HG03378 (cell line): Measurements from ENCODE around the gene PPM1L.

Experiments
- ATAC-seq: cut with Tn5 transposase; IDR thresholded peaks from one replicate; pipeline ENCODE4 v1.9.1; 2021; ENCODE audit warnings: mild to moderate bottlenecking, moderate library complexity; ENCODE audit not compliant: unreplicated experiment

Gene PPM1L

DNA sequence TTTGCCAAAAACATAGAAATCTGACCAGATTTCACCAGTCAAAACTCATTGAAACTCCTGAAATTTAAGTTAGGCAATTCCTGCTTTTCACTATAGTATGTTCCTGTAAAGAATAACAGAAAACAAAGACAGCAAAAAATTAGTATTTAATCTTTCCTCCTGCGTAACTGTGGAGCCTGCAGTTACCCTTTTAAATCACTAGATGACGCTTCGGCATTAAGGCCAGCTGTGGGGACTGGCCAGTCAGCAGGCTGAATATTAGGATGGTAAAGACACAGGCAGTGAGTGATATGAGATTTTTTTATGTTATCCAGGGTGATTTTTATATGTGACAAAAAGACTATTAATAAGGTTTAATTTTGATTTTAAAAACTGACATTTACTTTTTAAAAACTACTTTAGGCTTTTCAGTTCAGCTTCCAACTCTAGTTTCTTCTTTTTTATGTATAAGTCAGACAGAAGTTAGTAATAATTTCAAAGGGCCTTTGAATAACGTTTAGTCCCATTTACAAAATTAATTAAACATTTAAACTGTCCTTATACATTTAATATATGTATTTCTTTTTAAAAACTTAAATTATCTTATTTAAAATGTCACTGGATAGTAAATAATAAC is 165.1 kb downstream of the PPM1L start:
- ATAC-seq = peak; percentile 57

DNA sequence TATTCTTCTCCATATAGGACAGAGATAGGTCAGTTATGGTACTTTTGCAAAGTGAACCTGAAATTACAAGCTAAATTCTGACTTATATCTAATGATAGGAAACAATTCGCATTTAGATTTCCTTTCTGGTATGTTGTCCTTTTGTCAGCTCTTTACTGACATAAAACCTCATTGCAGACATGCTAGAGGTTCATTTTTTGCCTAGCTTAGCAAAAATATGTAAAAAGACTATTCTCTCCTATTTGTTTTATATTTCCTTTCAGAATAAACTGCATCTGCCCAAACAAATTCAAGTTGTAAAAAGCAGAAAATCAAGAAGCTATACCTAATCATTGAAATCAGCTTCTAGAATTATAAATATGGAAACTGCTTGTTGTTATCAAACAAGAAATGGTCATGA is 168.7 kb downstream of the PPM1L start:
- ATAC-seq = no peak

- ATAC-seq = no peak
Measured at GRCh38 chr3:160927620-160928019, 171.6 kb downstream of the PPM1L start.

GRCh38 chr3:160928183-160928726 is 172.2 kb downstream of the PPM1L start:
- no peak for ATAC-seq

DNA sequence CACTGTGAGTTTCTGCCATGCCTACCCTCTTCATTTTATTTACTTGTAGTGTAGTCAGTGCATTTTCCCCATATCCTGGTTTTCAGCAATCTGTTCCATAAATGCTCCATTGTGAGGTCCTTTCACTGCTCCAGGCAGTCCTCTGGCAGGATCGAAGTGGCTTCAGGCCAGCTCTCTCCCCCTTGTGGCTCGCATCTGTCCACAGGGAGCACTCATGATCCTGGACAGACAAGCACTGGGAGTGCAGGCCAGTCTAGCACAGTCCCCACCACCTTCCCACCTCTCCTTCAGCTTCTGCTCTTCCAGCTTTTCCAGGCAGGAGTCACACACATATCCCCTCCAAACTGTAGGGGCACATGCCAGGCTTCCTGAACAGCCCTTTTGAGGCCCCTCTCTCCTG is 173.6 kb downstream of the PPM1L start:
- ATAC-seq = no peak

DNA sequence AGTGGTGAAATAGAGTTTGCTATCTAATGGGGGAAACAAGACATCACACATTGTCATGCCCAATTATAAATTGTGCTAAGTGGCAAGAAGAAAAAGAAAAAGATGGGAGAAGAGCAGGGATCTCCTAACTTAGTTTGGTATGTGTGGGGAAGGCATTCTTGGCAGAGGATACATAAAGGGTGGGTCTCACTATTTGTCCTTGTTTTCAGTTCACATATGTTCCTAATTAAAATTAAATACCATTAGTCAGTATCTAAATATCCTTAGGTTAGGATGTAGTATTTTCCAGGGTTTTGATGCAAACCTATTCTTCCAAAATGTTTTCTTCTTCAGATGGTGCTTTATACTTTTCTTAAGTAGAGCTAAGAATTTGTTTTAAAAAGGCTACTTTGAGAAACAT is 175.4 kb downstream of the PPM1L start:
- ATAC-seq = no peak

- ATAC-seq = no peak
Measured at GRCh38 chr3:160935413-160936095, 179.5 kb downstream of the PPM1L start.

- ATAC-seq = peak; percentile 98
Measured at GRCh38 chr3:160941885-160942494, 186.0 kb downstream of the PPM1L start.

- ATAC-seq = no peak
Measured at GRCh38 chr3:160943996-160944395, 188.0 kb downstream of the PPM1L start.

- ATAC-seq = no peak
Measured at GRCh38 chr3:160945336-160945735, 189.3 kb downstream of the PPM1L start.

DNA sequence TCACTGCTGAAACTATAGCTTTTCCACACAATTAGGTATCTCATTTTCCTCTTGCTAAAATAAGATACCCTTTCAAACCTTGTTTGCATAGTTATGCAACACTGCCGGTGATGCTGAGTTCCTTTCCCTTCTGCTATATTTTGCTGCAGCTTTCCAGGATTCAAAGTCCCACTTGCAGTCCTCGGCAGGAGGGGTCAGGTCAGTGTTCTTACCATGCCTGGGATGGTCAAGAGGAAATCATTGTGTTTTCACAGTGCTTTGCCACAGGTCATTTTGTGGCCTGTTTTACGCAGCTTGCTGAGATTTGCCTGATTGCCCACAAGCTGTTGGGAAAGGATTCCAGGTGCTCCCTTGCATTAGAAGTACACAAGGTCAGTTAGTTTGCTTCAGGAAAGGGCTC is 192.2 kb downstream of the PPM1L start:
- no peak for ATAC-seq

- no peak for ATAC-seq
Measured at GRCh38 chr3:160949460-160949859, 193.4 kb downstream of the PPM1L start.

GRCh38 chr3:160950542-160950941 is 194.5 kb downstream of the PPM1L start:
- no peak for ATAC-seq

DNA sequence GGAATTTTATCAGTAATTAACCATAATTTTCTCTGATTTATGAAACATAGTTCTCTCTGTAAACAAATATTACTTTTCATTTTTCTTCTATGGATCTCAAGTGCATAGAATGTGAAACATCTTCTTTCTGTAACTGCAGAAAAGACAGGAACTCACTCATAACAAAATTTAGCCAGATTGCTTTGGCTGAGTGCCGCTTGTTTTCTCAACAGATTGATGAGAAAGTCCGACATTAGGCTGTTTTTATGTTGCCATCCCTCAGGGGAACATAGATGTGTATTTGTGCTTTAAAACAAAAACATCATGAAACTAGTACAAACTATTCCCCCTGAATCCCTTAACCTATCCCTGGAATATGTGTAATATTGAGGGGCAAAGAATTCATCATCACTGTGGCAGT is 194.9 kb downstream of the PPM1L start:
- ATAC-seq = no peak

- no peak for ATAC-seq
Measured at GRCh38 chr3:160951642-160952487, 195.8 kb downstream of the PPM1L start.

- ATAC-seq = no peak
Measured at GRCh38 chr3:160953686-160954085, 197.7 kb downstream of the PPM1L start.

DNA sequence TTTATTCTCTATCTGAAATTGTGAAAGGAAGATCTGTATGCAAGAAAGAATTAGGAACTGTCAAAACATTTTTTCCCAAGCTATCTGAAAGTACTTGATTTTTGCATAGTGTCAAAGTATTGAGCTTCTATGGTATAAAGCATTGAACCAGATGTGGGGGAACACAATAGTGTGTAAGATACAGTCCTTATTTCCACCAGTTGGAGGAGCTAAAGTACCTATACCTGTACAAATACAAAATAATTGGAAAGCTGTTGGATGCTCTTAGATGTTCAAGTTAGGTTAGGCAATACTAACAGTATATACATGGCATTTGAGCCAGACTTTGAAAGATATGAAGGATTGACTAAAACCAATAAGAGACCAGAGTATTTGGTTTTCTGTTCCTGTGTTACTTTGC is 200.8 kb downstream of the PPM1L start:
- ATAC-seq = peak; percentile 93

DNA sequence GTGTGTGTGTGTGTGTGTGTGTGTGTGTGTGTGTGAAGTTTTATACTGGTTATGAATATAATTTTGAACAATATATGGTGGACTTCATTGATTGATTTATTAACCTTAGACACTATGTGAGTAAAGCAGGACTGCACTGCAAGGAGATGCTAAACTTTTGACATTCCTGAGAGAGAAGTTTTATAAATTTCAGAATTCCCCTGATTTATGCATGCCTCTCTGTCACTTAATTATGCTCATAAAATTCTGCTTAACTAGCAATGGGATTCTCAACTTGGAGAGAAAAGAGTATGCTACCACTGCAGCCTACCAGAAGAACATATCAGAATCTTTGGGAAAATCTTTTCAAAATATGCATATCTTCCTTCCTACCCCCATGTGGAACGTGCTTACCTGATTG is 204.5 kb downstream of the PPM1L start:
- no peak for ATAC-seq

DNA sequence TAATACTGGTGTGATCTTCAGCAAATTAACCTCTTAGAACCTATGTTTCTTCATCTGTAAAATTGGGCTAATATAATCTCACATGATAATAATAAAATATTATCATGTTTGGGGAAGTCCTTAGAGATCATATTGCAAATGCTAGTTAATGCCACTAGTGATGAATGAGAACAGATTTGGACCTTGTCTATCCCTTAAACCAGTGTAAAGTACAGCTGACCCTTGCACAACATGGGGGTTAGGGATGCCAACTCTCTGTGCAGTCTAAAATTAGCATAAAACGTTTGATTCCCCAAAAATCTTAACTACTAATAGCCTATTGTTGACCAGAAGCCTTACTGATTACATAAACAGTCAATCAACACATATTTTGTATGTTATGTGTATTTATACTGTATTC is 207.9 kb downstream of the PPM1L start:
- no peak for ATAC-seq

GRCh38 chr3:160968761-160969160 is 212.7 kb downstream of the PPM1L start:
- no peak for ATAC-seq
